PC-3 (cell line): ENCODE measurements around the gene CCDC85B. TPM values are rescaled to one million over a fixed set of nuclear protein-coding genes. Genes with fewer than 3 reads are reported as not detected.

Experiments
- ATAC-seq: fragments of 200-7000 bp; cut with Tn5 transposase; 2 replicates; pipeline ENCODE4 v1.9.1; 2020; ENCODE audit warnings: mild to moderate bottlenecking, moderate library complexity
- BruUV-seq: library from RNA; stranded (reverse); fragments of 400-500 nt; replicated peaks from 2 replicates; lab custom pipeline; 2021; lab: Mats Ljungman, UMichigan
- CTCF ChIA-PET: fragments of 300-600 bp; sonication (Branson Sonifier 250); formaldehyde crosslinking; loops from one replicate; lab custom pipeline; 2022; ENCODE audit warnings: antibody characterized with exemption; lab: Charles Lee
- POLR2A ChIA-PET: fragments of 300-600 bp; sonication (Branson Sonifier 250); formaldehyde crosslinking; loops from one replicate; lab custom pipeline; 2022; ENCODE audit warnings: antibody characterized with exemption; ENCODE audit not compliant: unreplicated experiment; lab: Charles Lee
- DNase-seq: peaks from one replicate; pipeline ENCODE4 v3.0.0-alpha.2; 2015
- H2AFZ ChIP-seq: fragments of 300-600 bp; sonication (generic); 2 replicates; pipeline ENCODE4 v1.6.0; 2016; ENCODE audit warnings: antibody characterized with exemption, low read length
- H3F3A ChIP-seq: fragments of 300-600 bp; sonication (generic); one replicate; pipeline ENCODE4 v1.6.0; 2017; ENCODE audit warnings: antibody characterized with exemption, low read length, control low read depth, mild to moderate bottlenecking; ENCODE audit not compliant: unreplicated experiment
- H3K27ac ChIP-seq: fragments of 300-600 bp; sonication (generic); 2 replicates; pipeline ENCODE4 v1.5.1; 2016; ENCODE audit warnings: mild to moderate bottlenecking, low read length
- H3K27me3 ChIP-seq: fragments of 300-600 bp; sonication (generic); 2 replicates; pipeline ENCODE4 v1.6.1; 2016; ENCODE audit warnings: low read length, mixed read lengths
- H3K36me3 ChIP-seq: fragments of 300-600 bp; sonication (generic); 2 replicates; pipeline ENCODE4 v1.6.1; 2016; ENCODE audit warnings: low read depth, mixed run types, low read length, mixed read lengths
- H3K4me1 ChIP-seq: fragments of 300-600 bp; sonication (generic); 2 replicates; pipeline ENCODE4 v1.5.1; 2016; ENCODE audit warnings: low read length; ENCODE audit not compliant: insufficient read depth
- H3K4me2 ChIP-seq: fragments of 300-600 bp; sonication (generic); 2 replicates; pipeline ENCODE4 v1.6.0; 2016; ENCODE audit warnings: low read length
- H3K4me3 ChIP-seq: fragments of 300-600 bp; sonication (generic); 2 replicates; pipeline ENCODE4 v1.5.1; 2016; ENCODE audit warnings: mild to moderate bottlenecking, low read length, mixed read lengths
- H3K79me2 ChIP-seq: fragments of 300-600 bp; sonication (generic); 2 replicates; pipeline ENCODE4 v1.6.1; 2017; ENCODE audit warnings: low read length, mixed read lengths
- H3K9ac ChIP-seq: fragments of 300-600 bp; sonication (generic); 2 replicates; pipeline ENCODE4 v1.6.0; 2016; ENCODE audit warnings: mild to moderate bottlenecking, low read length
- H3K9me2 ChIP-seq: fragments of 300-600 bp; sonication (generic); replicated peaks from 2 replicates; pipeline ENCODE4 v1.6.1; 2016; ENCODE audit warnings: mixed run types, low read length, mixed read lengths
- H3K9me3 ChIP-seq: fragments of 300-600 bp; sonication (generic); 2 replicates; pipeline ENCODE4 v1.6.1; 2016; ENCODE audit warnings: low read length, mixed read lengths
- H4K20me1 ChIP-seq: fragments of 300-600 bp; sonication (generic); 2 replicates; pipeline ENCODE4 v1.6.1; 2016; ENCODE audit warnings: low read length, mixed read lengths
- CTCF ChIP-seq: fragments of 300-600 bp; sonication (generic); conservative IDR thresholded peaks from 2 replicates; pipeline ENCODE4 v1.5.1; 2017; ENCODE audit warnings: antibody characterized with exemption, low read depth, mild to moderate bottlenecking, low read length
- EZH2 ChIP-seq: fragments of 300-600 bp; sonication (generic); IDR thresholded peaks from one replicate; pipeline ENCODE4 v1.6.1; 2017; ENCODE audit warnings: antibody characterized with exemption, mild to moderate bottlenecking, low read length; ENCODE audit not compliant: unreplicated experiment
- EZH2phosphoT487 ChIP-seq: fragments of 300-600 bp; sonication (generic); IDR thresholded peaks from 2 replicates; pipeline ENCODE4 v1.6.1; 2018; ENCODE audit warnings: mild to moderate bottlenecking, antibody characterized with exemption, low read length, borderline replicate concordance
- intact Hi-C: fragments of 100-400 bp; cut with micrococcal nuclease; formaldehyde crosslinking; loops from 2 replicates; pipeline ENCODE4 v1.9.0; 2023
- total RNA-seq: library from RNA; depleted of rRNA; stranded (reverse); fragments of >200 nt; gene quantifications from 2 replicates; pipeline ENCODE4 v1.2.3, GENCODE V29; 2014

Gene CCDC85B
- total RNA-seq, 1 experiment from 2014 or later = 207 TPM

GRCh38 chr11:65916391-65916790, 25.9 kb downstream of the CCDC85B start:
- H3K4me2 ChIP-seq = peak overlapping the region; percentile 86
- peak overlapping the region; percentile 76 for H3K4me3 ChIP-seq
- ChIA-PET CTCF (interaction anchor here (1.3 kb wide), 1 partner anchor 28 kb away, joined by 16 read pairs; the partner anchor contains the start of gene FIBP), POLR2A (interaction anchor here (0.6 to 1.7 kb wide), 7 partner anchors 13 to 28 kb away, joined by 3 to 35 read pairs (median 7); partner anchors contain the start of genes CCDC85B, FIBP and FOSL1)
- H3K27me3 ChIP-seq = no peaks in the 10 kb centered on the region
- TF ChIP-seq CTCF = no peak
- no peak for TF ChIP-seq EZH2
- no peak for TF ChIP-seq EZH2phosphoT487
- 0 out of 2 replicates have a peak, but pooled peaks cover 6% of the 10 kb centered on the region for H4K20me1 ChIP-seq
- ATAC-seq (no peak), DNase-seq (no peak)
- H3K4me1 ChIP-seq = peaks cover 72% of the 10 kb centered on the region
- H3K9me2 ChIP-seq = no peaks in the 10 kb centered on the region
- intact Hi-C loops = no loop called here
- H3F3A ChIP-seq = peaks cover 5% of the 10 kb centered on the region
- H3K27ac ChIP-seq = peak overlapping the region; percentile 93
- H3K79me2 ChIP-seq = peaks cover 79% of the 10 kb centered on the region
- H2AFZ ChIP-seq = no peak overlapping the region
- BruUV-seq = no TSS peak
- H3K9ac ChIP-seq = peak overlapping the region; percentile 92
- no peaks in the 10 kb centered on the region for H3K9me3 ChIP-seq
- H3K36me3 ChIP-seq = no peaks in the 10 kb centered on the region

- Histone ChIP-seq H3K4me2 (peak overlapping the region; percentile 86), H3K4me3 (peak overlapping the region; percentile 76), H3K79me2 (peaks cover 84% of the 10 kb centered on the region), H3K27me3 (no peaks in the 10 kb centered on the region), H3K9me3 (no peaks in the 10 kb centered on the region), H3K27ac (peak overlapping the region; percentile 93), H3K36me3 (peaks cover 3% of the 10 kb centered on the region; the same call in 1 of the 2 replicates), H2AFZ (no peak overlapping the region), H3K4me1 (peaks cover 66% of the 10 kb centered on the region), H3F3A (peaks cover 5% of the 10 kb centered on the region), H3K9me2 (no peaks in the 10 kb centered on the region), H4K20me1 (0 out of 2 replicates have a peak, but pooled peaks cover 6% of the 10 kb centered on the region), H3K9ac (peak overlapping the region; percentile 92)
- no peak for ATAC-seq
- BruUV-seq = no TSS peak
- POLR2A ChIA-PET = no interaction called here
- intact Hi-C loops = no loop called here
- DNase-seq = peak; percentile 31
- CTCF ChIA-PET = no interaction called here
- TF ChIP-seq EZH2 (no peak), CTCF (no peak), EZH2phosphoT487 (no peak)
Observed at GRCh38 chr11:65917077-65917433, 26.6 kb downstream of the CCDC85B start.
